ENCODE measurements around the gene MOXD1.
"Not testable (repeated sequence)": the region's sequence is repeated elsewhere in the genome, so short reads cannot be mapped to it uniquely, and the experiment has no call there.

The MOXD1 gene

GRCh38 chr6:132275066-132275970 lies 126.0 kb downstream of the MOXD1 start:
- no peak for DNase-seq

DNA sequence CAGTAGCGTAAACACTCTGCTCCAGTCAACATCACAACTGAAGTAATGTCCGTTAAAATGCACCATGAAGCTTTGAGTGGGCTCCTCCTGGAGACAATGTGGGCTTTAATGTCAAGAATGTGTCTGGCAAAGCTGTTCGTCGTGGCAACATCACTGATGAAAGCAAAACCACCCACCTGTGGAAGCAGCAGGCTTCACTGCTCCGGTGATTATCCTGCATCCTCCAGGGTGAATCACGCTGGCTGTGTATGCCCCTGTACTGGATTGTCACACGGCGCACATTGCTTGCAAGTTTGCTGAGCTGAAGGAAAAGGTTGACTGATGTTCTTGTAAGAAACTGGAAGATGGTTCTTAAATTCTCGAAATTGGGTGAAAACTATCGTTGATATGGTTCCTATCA lies 128.5 kb downstream of the MOXD1 start:
- DNase-seq, result no peak

GRCh38 chr6:132270726-132271402 lies 130.4 kb downstream of the MOXD1 start:
- no peak for DNase-seq

- DNase-seq, result not testable (repeated sequence)
Observed at GRCh38 chr6:132268666-132269065, 132.6 kb downstream of the MOXD1 start.

GRCh38 chr6:132268209-132268608 lies 133.1 kb downstream of the MOXD1 start:
- no peak for DNase-seq

- DNase-seq, result no peak
Observed at GRCh38 chr6:132265451-132266097, 135.7 kb downstream of the MOXD1 start.

GRCh38 chr6:132264021-132264500 lies 137.2 kb downstream of the MOXD1 start:
- no peak for DNase-seq

DNA sequence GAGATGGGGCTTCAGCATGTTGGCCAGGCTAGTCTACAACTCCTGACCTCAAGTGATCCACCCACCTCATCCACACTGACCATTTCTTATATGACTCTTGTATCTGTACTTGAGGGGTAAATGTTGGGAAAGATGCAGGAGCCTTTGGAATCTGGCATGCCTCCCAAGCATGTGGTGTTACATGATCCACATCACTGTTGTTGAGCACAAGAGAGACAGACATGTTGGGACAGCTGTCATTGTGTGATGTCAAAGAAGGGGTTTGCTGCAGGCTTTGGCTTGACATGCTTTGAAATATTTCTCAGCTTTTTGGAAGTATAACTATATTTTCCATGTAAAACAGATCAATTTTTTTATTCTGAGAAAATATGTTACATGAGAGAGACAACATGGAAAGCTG lies 139.9 kb downstream of the MOXD1 start:
- no peak for DNase-seq

GRCh38 chr6:132259070-132259469 lies 142.2 kb downstream of the MOXD1 start:
- no peak for DNase-seq

DNA sequence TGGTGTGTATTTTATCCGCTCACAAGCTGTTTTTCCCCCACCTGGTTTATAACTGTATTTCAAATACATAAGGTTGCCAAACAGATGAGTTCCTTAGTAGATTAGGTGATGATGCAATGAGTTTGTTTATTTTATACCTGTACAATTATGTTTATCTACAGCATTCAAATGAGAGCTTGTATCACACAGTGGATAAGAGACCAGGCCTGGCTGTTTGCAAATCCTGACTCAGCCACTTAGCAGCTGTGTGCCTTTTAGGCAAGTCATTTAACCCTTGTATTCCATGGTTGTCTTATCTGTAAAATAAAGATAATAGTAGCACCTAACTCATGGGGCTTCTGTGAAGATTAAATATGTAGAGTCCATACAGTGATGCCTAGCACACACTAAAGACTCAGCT lies 143.7 kb downstream of the MOXD1 start:
- DNase-seq, result no peak

DNA sequence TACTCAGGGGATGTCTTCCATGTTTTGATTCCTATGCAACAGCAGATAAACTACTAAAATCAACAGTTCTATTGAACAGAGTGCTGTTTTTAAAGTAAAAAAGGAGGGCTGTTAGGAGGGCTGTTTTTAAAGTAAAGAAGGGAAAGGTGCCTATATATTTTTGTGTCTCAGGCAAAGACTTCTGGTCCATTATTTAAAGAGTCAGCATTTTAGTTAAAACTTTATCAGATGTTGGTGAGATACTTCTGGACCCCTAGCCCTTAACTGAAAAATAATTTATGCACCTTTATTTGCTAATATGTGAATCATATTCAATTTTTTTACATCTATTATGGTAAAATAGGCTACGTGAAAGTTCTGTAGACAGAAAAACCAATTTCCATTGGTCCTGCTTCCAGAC lies 144.8 kb downstream of the MOXD1 start:
- no peak for DNase-seq

- no peak for DNase-seq
Observed at GRCh38 chr6:132253906-132254305, 147.4 kb downstream of the MOXD1 start.

DNA sequence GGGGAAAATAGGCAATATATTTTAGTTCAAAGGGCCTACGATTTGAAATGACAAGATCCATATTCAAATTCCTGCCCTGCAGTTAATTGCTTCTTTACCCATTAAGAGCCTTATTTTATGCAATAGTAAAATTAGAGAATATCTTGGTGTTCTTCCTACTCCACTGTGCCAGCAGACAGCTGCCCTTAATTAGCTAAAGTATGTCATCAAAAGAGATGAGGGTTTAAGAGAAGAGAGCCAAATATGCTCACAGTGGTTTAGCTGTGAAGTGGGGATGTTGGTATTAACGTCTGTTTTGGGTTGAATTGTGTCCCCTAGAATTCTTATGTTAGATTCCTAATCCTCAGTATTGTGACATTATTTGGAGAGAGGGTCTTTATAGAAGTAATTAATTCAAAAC lies 148.1 kb downstream of the MOXD1 start:
- DNase-seq, result no peak

GRCh38 chr6:132252113-132252512 lies 149.2 kb downstream of the MOXD1 start:
- DNase-seq, result no peak

- DNase-seq, result no peak
Observed at GRCh38 chr6:132251711-132252110, 149.6 kb downstream of the MOXD1 start.

DNA sequence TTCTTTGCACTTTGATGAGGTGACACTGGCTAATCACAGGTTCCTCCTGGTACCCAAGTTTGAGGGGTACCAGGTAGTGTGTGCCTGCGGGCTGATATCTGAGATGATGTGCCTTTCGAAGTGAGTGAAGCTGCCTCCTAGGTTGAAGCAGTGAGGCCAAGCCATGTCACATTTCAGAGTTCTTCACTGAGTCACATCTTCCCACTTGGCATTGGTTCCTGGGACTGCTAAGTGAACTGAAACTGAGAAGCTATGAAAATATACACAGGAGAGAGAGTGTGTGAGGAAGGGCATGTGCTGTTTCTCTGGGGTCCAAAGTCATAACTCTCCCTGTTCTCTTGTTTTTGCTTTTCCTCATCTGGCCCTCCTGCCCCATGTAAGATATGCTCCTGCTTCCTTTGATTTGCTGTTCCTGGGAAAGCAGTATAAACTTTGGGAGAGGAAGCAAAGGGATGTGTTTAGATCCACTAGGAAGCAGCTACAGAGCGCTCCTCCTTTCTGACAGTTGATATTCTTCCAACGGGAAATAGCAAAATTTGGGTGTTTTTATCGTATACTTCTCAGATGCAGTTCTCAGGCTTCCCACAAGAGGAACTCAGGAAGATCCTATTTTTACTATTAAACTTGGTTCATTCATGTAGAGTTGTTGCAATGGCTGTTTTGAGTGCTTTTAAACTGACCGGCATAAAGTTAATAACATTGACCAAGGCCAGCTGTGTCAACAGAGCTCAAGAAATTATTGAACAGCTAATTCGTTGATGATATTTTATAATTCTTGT lies 153.7 kb downstream of the MOXD1 start:
- DNase-seq, result no peak

GRCh38 chr6:132246632-132247270 lies 154.5 kb downstream of the MOXD1 start:
- DNase-seq, result no peak

- DNase-seq, result no peak
Observed at GRCh38 chr6:132246120-132246617, 155.1 kb downstream of the MOXD1 start.

Measured in NCI-H1048 (cell line).